T-helper 1 cell treated with Interleukin-12 subunit alpha and Interleukin-12 subunit beta and Interleukin-4 antibody, amounts not matched to agents 30 μg/mL and 1 μg/mL, for 36 hours (primary cell): ENCODE results near the gene HTT-AS.

Experiments used
- H3K27ac Mint-ChIP-seq: one replicate; pipeline ENCODE4 v1.8.0; 2021; ENCODE audit warnings: mild to moderate bottlenecking, mixed read lengths
- H3K27me3 Mint-ChIP-seq: one replicate; pipeline ENCODE4 v1.8.0; 2021; ENCODE audit warnings: low read depth, mixed read lengths
- H3K36me3 Mint-ChIP-seq: one replicate; pipeline ENCODE4 v1.8.0; 2021; ENCODE audit warnings: low read depth, mixed read lengths
- H3K4me1 Mint-ChIP-seq: one replicate; pipeline ENCODE4 v1.8.0; 2021; ENCODE audit warnings: low read depth, mixed read lengths
- H3K4me3 Mint-ChIP-seq: one replicate; pipeline ENCODE4 v1.8.0; 2021; ENCODE audit warnings: mild to moderate bottlenecking, moderate library complexity, mixed read lengths
- H3K9me3 Mint-ChIP-seq: one replicate; pipeline ENCODE4 v1.8.0; 2021; ENCODE audit warnings: mixed read lengths

The HTT-AS gene

GRCh38 chr4:3074078-3074845 lies at the start of gene HTT-AS, which contains the start of gene HTT:
Gene HTT-AS, minus strand, starts transcription at chr4:3074538.
Gene HTT, plus strand, starts transcription at chr4:3074681. Its CDS starts 145 bp downstream, at chr4:3074826.
- Mint-ChIP-seq H3K9me3 (no peaks in the 10 kb centered on the region), H3K27ac (peak within 1 kb of the TSS; percentile 90), H3K36me3 (peaks cover 4% of the 10 kb centered on the region), H3K4me3 (peak within 1 kb of the TSS; percentile 92), H3K27me3 (no peaks in the 10 kb centered on the region), H3K4me1 (peaks cover 25% of the 10 kb centered on the region)

- Mint-ChIP-seq H3K4me3 (no peak overlapping the region), H3K27me3 (no peaks in the 10 kb centered on the region), H3K9me3 (no peaks in the 10 kb centered on the region), H3K27ac (peak overlapping the region; percentile 43), H3K36me3 (peaks cover 31% of the 10 kb centered on the region), H3K4me1 (peaks cover 9% of the 10 kb centered on the region)
These were observed 48.9 kb upstream of the HTT-AS start for GRCh38 chr4:3123181-3123671.

- Mint-ChIP-seq H3K36me3 (peaks cover 30% of the 10 kb centered on the region), H3K27me3 (no peaks in the 10 kb centered on the region), H3K27ac (peak overlapping the region; percentile 54), H3K4me3 (peak overlapping the region; percentile 16), H3K4me1 (peaks cover 10% of the 10 kb centered on the region), H3K9me3 (no peaks in the 10 kb centered on the region)
These were observed 47.8 kb upstream of the HTT-AS start for GRCh38 chr4:3122081-3122563.

GRCh38 chr4:3121596-3121995 lies 47.3 kb upstream of the HTT-AS start:
- Mint-ChIP-seq H3K27ac (no peak overlapping the region), H3K36me3 (peaks cover 25% of the 10 kb centered on the region)

GRCh38 chr4:3121110-3121509 lies 46.8 kb upstream of the HTT-AS start:
- no peaks in the 10 kb centered on the region for H3K27me3 Mint-ChIP-seq
- H3K9me3 Mint-ChIP-seq: no peaks in the 10 kb centered on the region
- no peak overlapping the region for H3K4me3 Mint-ChIP-seq
- no peak overlapping the region for H3K27ac Mint-ChIP-seq
- peaks cover 26% of the 10 kb centered on the region for H3K36me3 Mint-ChIP-seq
- H3K4me1 Mint-ChIP-seq: peaks cover 10% of the 10 kb centered on the region

More at GRCh38 chr4:3121596-3121995, 47.3 kb upstream of the HTT-AS start:
- Mint-ChIP-seq H3K9me3 (no peaks in the 10 kb centered on the region), H3K27me3 (no peaks in the 10 kb centered on the region), H3K4me1 (peaks cover 10% of the 10 kb centered on the region), H3K4me3 (no peak overlapping the region)

GRCh38 chr4:3119464-3119863 lies 45.1 kb upstream of the HTT-AS start:
- no peak overlapping the region for H3K4me3 Mint-ChIP-seq
- H3K27ac Mint-ChIP-seq: no peak overlapping the region
- H3K9me3 Mint-ChIP-seq: no peaks in the 10 kb centered on the region
- H3K36me3 Mint-ChIP-seq: peaks cover 29% of the 10 kb centered on the region
- H3K4me1 Mint-ChIP-seq: peaks cover 10% of the 10 kb centered on the region
- no peaks in the 10 kb centered on the region for H3K27me3 Mint-ChIP-seq

- H3K27me3 Mint-ChIP-seq: no peaks in the 10 kb centered on the region
- H3K4me1 Mint-ChIP-seq: peaks cover 10% of the 10 kb centered on the region
- peaks cover 29% of the 10 kb centered on the region for H3K36me3 Mint-ChIP-seq
- H3K27ac Mint-ChIP-seq: no peak overlapping the region
- H3K4me3 Mint-ChIP-seq: no peak overlapping the region
- no peaks in the 10 kb centered on the region for H3K9me3 Mint-ChIP-seq
These were observed 44.0 kb upstream of the HTT-AS start for GRCh38 chr4:3118312-3118711.

- Mint-ChIP-seq H3K27ac (no peak overlapping the region), H3K9me3 (no peaks in the 10 kb centered on the region), H3K27me3 (no peaks in the 10 kb centered on the region), H3K4me1 (peaks cover 3% of the 10 kb centered on the region), H3K36me3 (peaks cover 26% of the 10 kb centered on the region), H3K4me3 (no peak overlapping the region)
These were observed 42.6 kb upstream of the HTT-AS start for GRCh38 chr4:3116955-3117354.

- H3K9me3 Mint-ChIP-seq: no peaks in the 10 kb centered on the region
- H3K27ac Mint-ChIP-seq: no peak overlapping the region
- peaks cover 2% of the 10 kb centered on the region for H3K4me1 Mint-ChIP-seq
- no peaks in the 10 kb centered on the region for H3K27me3 Mint-ChIP-seq
- H3K4me3 Mint-ChIP-seq: no peak overlapping the region
- H3K36me3 Mint-ChIP-seq: peaks cover 29% of the 10 kb centered on the region
These were observed 41.4 kb upstream of the HTT-AS start for GRCh38 chr4:3115637-3116270.

GRCh38 chr4:3114377-3114776 lies 40.0 kb upstream of the HTT-AS start:
- H3K4me1 Mint-ChIP-seq: peaks cover 2% of the 10 kb centered on the region
- H3K4me3 Mint-ChIP-seq: no peak overlapping the region
- H3K27me3 Mint-ChIP-seq: no peaks in the 10 kb centered on the region
- H3K9me3 Mint-ChIP-seq: no peaks in the 10 kb centered on the region
- H3K27ac Mint-ChIP-seq: no peak overlapping the region
- H3K36me3 Mint-ChIP-seq: peaks cover 32% of the 10 kb centered on the region

GRCh38 chr4:3112609-3113469 lies 38.5 kb upstream of the HTT-AS start:
- Mint-ChIP-seq H3K9me3 (no peaks in the 10 kb centered on the region), H3K4me3 (no peak overlapping the region), H3K27me3 (no peaks in the 10 kb centered on the region), H3K36me3 (peaks cover 29% of the 10 kb centered on the region), H3K4me1 (no peaks in the 10 kb centered on the region), H3K27ac (no peak overlapping the region)

GRCh38 chr4:3112201-3112600 lies 37.9 kb upstream of the HTT-AS start:
- Mint-ChIP-seq H3K36me3 (peaks cover 31% of the 10 kb centered on the region), H3K9me3 (no peaks in the 10 kb centered on the region), H3K27me3 (no peaks in the 10 kb centered on the region), H3K27ac (no peak overlapping the region), H3K4me3 (no peak overlapping the region), H3K4me1 (no peaks in the 10 kb centered on the region)

- no peaks in the 10 kb centered on the region for H3K9me3 Mint-ChIP-seq
- peaks cover 32% of the 10 kb centered on the region for H3K36me3 Mint-ChIP-seq
- H3K4me1 Mint-ChIP-seq: peaks cover 3% of the 10 kb centered on the region
- no peaks in the 10 kb centered on the region for H3K27me3 Mint-ChIP-seq
- H3K27ac Mint-ChIP-seq: no peak overlapping the region
- no peak overlapping the region for H3K4me3 Mint-ChIP-seq
These were observed 37.1 kb upstream of the HTT-AS start for GRCh38 chr4:3111461-3111860.

GRCh38 chr4:3108211-3108610 lies 33.9 kb upstream of the HTT-AS start:
- peaks cover 4% of the 10 kb centered on the region for H3K4me1 Mint-ChIP-seq
- H3K27ac Mint-ChIP-seq: no peak overlapping the region
- H3K9me3 Mint-ChIP-seq: no peaks in the 10 kb centered on the region
- H3K27me3 Mint-ChIP-seq: no peaks in the 10 kb centered on the region
- no peak overlapping the region for H3K4me3 Mint-ChIP-seq
- H3K36me3 Mint-ChIP-seq: peaks cover 26% of the 10 kb centered on the region
